ENCODE results near the gene PPP1R3F.

Gene PPP1R3F

DNA sequence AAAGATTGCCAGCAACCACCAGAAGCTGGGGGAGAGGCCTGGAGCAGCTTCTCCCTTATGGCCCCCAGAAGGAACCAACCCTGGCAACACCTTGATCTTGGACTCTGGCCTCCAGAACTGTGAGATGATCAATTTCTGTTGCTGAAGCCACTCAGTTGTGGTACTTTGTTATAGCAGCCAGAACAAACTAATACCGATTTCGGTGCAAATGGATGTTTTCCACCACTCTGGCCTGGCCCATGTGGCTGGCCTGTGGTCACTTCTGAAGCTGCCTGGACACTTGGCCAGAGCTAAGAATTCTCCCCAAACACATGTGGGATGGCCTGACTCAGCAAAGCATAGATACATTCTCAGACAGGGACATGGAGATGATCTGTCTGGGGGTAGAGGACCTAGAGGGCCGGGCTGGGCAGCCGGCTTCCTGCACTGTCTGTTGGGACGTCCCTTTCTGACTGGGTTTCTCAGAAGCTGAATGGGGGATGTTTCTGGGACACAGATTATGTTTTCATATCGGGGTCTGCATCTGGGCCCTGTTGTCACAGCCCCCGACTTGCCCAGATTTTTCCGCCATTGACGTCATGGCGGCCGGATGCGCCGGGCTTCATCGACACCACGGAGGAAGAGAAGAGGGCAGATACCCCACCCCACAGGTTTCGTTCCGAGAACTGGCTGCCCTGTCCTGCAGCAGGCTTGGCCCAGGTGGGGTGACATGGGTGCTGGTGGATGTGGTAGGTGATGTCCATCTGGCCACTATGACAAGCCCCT, 9.2 kb upstream of the PPP1R3F start:
- H3K4me2 ChIP-seq (ENCODE audit: low read depth, low read length, poor library complexity, severe bottlenecking), result no peak overlapping the region
- no peaks in the 10 kb centered on the region for H3K9me3 ChIP-seq (ENCODE audit: insufficient read depth, low read depth, low read length)
- TF ChIP-seq, protein P1, sequence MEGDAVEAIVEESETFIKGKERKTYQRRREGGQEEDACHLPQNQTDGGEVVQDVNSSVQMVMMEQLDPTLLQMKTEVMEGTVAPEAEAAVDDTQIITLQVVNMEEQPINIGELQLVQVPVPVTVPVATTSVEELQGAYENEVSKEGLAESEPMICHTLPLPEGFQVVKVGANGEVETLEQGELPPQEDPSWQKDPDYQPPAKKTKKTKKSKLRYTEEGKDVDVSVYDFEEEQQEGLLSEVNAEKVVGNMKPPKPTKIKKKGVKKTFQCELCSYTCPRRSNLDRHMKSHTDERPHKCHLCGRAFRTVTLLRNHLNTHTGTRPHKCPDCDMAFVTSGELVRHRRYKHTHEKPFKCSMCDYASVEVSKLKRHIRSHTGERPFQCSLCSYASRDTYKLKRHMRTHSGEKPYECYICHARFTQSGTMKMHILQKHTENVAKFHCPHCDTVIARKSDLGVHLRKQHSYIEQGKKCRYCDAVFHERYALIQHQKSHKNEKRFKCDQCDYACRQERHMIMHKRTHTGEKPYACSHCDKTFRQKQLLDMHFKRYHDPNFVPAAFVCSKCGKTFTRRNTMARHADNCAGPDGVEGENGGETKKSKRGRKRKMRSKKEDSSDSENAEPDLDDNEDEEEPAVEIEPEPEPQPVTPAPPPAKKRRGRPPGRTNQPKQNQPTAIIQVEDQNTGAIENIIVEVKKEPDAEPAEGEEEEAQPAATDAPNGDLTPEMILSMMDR (conservative IDR thresholded peaks at IDR 0.05; ENCODE audit: low read length), result no peak
- TF ChIP-seq EZH2phosphoT487 (IDR thresholded peaks at IDR 0.05; ENCODE audit: borderline replicate concordance), result no peak
- no peak overlapping the region for H3K9ac ChIP-seq (ENCODE audit: low read depth, low read length, poor library complexity, severe bottlenecking)
- H2AFZ ChIP-seq (ENCODE audit: low read length), result no peak overlapping the region
- no peaks in the 10 kb centered on the region for H3K36me3 ChIP-seq (ENCODE audit: insufficient read depth, low read length)
- no peaks in the 10 kb centered on the region for H3F3A ChIP-seq (ENCODE audit: low read depth)
- no peak overlapping the region for H3K4me3 ChIP-seq (ENCODE audit: low read length, poor library complexity, severe bottlenecking)
- no peaks in the 10 kb centered on the region for H3K79me2 ChIP-seq (ENCODE audit: insufficient read depth, low read length)
- H3K4me1 ChIP-seq (ENCODE audit: insufficient read depth, low read length, poor library complexity, severe bottlenecking), result no peaks in the 10 kb centered on the region
- H4K20me1 ChIP-seq (ENCODE audit: insufficient read depth, low read length, poor library complexity, severe bottlenecking), result no peaks in the 10 kb centered on the region
- H3K27me3 ChIP-seq (ENCODE audit: insufficient read depth, low read length, poor library complexity, severe bottlenecking), result no peaks in the 10 kb centered on the region
- H3K9me2 ChIP-seq (replicated peaks; ENCODE audit: low read depth, low read length), result no peaks in the 10 kb centered on the region

DNA sequence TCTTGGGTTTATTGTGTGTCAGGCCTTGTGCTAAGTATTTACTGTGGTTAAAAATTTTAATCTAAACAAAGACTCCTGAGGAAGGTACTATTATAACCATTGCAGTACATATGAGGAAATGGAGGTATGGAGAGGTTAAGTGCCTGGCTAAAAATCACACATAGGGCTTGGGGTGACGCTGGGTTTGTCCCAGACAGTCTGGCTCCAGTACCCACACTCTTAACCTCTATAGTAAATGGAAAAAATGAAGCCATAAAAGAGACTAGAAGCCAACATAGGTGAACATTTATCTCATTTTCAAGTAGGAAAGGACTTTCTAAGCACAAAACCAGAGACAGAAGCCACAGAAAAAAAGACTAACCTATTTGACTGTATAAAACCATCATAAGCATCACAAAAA, 7.0 kb upstream of the PPP1R3F start:
- Histone ChIP-seq H3K4me2 (ENCODE audit: low read depth, low read length, poor library complexity, severe bottlenecking) (no peak overlapping the region), H3K4me1 (ENCODE audit: insufficient read depth, low read length, poor library complexity, severe bottlenecking) (no peaks in the 10 kb centered on the region), H3K9me2 (replicated peaks; ENCODE audit: low read depth, low read length) (no peaks in the 10 kb centered on the region), H3K9me3 (ENCODE audit: insufficient read depth, low read depth, low read length) (no peaks in the 10 kb centered on the region), H3K79me2 (ENCODE audit: insufficient read depth, low read length) (no peaks in the 10 kb centered on the region), H3K27me3 (ENCODE audit: insufficient read depth, low read length, poor library complexity, severe bottlenecking) (no peaks in the 10 kb centered on the region), H3F3A (ENCODE audit: low read depth) (no peaks in the 10 kb centered on the region), H4K20me1 (ENCODE audit: insufficient read depth, low read length, poor library complexity, severe bottlenecking) (no peaks in the 10 kb centered on the region), H3K9ac (ENCODE audit: low read depth, low read length, poor library complexity, severe bottlenecking) (no peak overlapping the region), H3K36me3 (ENCODE audit: insufficient read depth, low read length) (no peaks in the 10 kb centered on the region), H3K4me3 (ENCODE audit: low read length, poor library complexity, severe bottlenecking) (no peak overlapping the region), H2AFZ (ENCODE audit: low read length) (no peak overlapping the region)
- TF ChIP-seq, protein P1 (conservative IDR thresholded peaks at IDR 0.05; ENCODE audit: low read length), result no peak
- no peak for TF ChIP-seq EZH2phosphoT487 (IDR thresholded peaks at IDR 0.05; ENCODE audit: borderline replicate concordance)

DNA sequence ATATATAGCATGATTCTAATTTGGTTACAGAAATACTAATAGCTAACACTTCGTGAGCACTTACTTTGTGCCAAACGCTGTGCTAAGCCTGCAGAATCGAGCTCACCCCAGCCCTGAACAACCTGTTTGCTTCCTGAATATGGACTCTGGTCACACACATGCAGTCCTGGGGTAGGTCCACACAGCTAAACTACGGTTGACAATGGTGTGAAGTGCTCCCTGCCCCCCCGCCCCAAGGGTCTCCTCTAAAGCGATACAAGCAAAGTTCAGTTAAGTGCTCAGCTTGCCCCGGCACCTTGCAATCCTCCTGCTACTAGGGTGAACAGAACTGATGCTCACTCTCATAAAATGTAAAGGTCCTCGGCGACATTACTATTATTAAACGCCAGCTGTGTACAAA, 6.0 kb upstream of the PPP1R3F start:
- no peak overlapping the region for H3K9ac ChIP-seq (ENCODE audit: low read depth, low read length, poor library complexity, severe bottlenecking)
- no peaks in the 10 kb centered on the region for H3K4me1 ChIP-seq (ENCODE audit: insufficient read depth, low read length, poor library complexity, severe bottlenecking)
- TF ChIP-seq EZH2phosphoT487 (IDR thresholded peaks at IDR 0.05; ENCODE audit: borderline replicate concordance), result no peak
- TF ChIP-seq, protein P1 (conservative IDR thresholded peaks at IDR 0.05; ENCODE audit: low read length), result no peak
- no peaks in the 10 kb centered on the region for H3K9me2 ChIP-seq (replicated peaks; ENCODE audit: low read depth, low read length)
- H2AFZ ChIP-seq (ENCODE audit: low read length), result no peak overlapping the region
- no peaks in the 10 kb centered on the region for H3F3A ChIP-seq (ENCODE audit: low read depth)
- no peak overlapping the region for H3K4me3 ChIP-seq (ENCODE audit: low read length, poor library complexity, severe bottlenecking)
- H3K79me2 ChIP-seq (ENCODE audit: insufficient read depth, low read length), result no peaks in the 10 kb centered on the region
- no peaks in the 10 kb centered on the region for H3K9me3 ChIP-seq (ENCODE audit: insufficient read depth, low read depth, low read length)
- no peak overlapping the region for H3K4me2 ChIP-seq (ENCODE audit: low read depth, low read length, poor library complexity, severe bottlenecking)
- no peaks in the 10 kb centered on the region for H3K27me3 ChIP-seq (ENCODE audit: insufficient read depth, low read length, poor library complexity, severe bottlenecking)
- no peaks in the 10 kb centered on the region for H4K20me1 ChIP-seq (ENCODE audit: insufficient read depth, low read length, poor library complexity, severe bottlenecking)
- H3K36me3 ChIP-seq (ENCODE audit: insufficient read depth, low read length), result no peaks in the 10 kb centered on the region
